Measurements from ENCODE around the gene TPPP. TPM values are rescaled to one million over a fixed set of nuclear protein-coding genes. Genes with fewer than 3 reads are reported as not detected.
"Not testable (repeated sequence)": the region's sequence is repeated elsewhere in the genome, so short reads cannot be mapped to it uniquely, and the experiment has no call there.

Gene TPPP
- total RNA-seq, 8 experiments from 2014 or later = 0.31 to 23.5 (median 7.3) TPM

GRCh38 chr5:680836-681235 lies 12.3 kb downstream of the TPPP start:
- in situ Hi-C loops (cut with MboI; ENCODE audit: low pct_unique_long_range_greater_than_20kb in 2 of 9, low sequenced_read_pairs in 9 of 9, unreplicated experiment in 9 of 9); ATAC-seq (replicated peaks in 6 of 8); H3K4me3 ChIP-seq; H3K27ac ChIP-seq; H3K4me1 ChIP-seq (replicated peaks in 1 of 2): not testable (repeated sequence)
- WGBS, 10 experiments = 70 to 100% (median 82%) methylated on average over 1 to 4 of the region's 13 CpGs; no CpG with 5 or more reads in 6 of the 10 experiments

- in situ Hi-C loops (cut with MboI; ENCODE audit: low pct_unique_long_range_greater_than_20kb in 2 of 9, low sequenced_read_pairs in 9 of 9, unreplicated experiment in 9 of 9); H3K4me3 ChIP-seq; H3K4me1 ChIP-seq (replicated peaks in 1 of 2); H3K27ac ChIP-seq: not testable (repeated sequence)
- peak in 1 of 8 experiments; percentile 25 for ATAC-seq (replicated peaks in 6 of 8)
- WGBS, 10 experiments = no CpG with 5 or more reads among the region's 32 CpGs
These were observed 12.9 kb downstream of the TPPP start for GRCh38 chr5:680118-680795.

GRCh38 chr5:679166-679895 lies 13.8 kb downstream of the TPPP start:
- H3K4me1 ChIP-seq (replicated peaks in 1 of 2); ATAC-seq (replicated peaks in 6 of 8); H3K4me3 ChIP-seq; in situ Hi-C loops (cut with MboI; ENCODE audit: low pct_unique_long_range_greater_than_20kb in 2 of 9, low sequenced_read_pairs in 9 of 9, unreplicated experiment in 9 of 9); H3K27ac ChIP-seq: not testable (repeated sequence)
- no CpG with 5 or more reads among the region's 17 CpGs for WGBS, 10 experiments

GRCh38 chr5:678521-678920 lies 14.6 kb downstream of the TPPP start:
- H3K4me3 ChIP-seq; ATAC-seq (replicated peaks in 6 of 8); in situ Hi-C loops (cut with MboI; ENCODE audit: low pct_unique_long_range_greater_than_20kb in 2 of 9, low sequenced_read_pairs in 9 of 9, unreplicated experiment in 9 of 9); H3K27ac ChIP-seq: not testable (repeated sequence)
- 93% methylated on average over 3 of the region's 16 CpGs; no CpG with 5 or more reads in 9 of the 10 experiments for WGBS, 10 experiments
- H3K4me1 ChIP-seq (replicated peaks in 1 of 2) = peaks cover 0 to 16% of the 10 kb centered on the region in 2 donors

GRCh38 chr5:677131-678101 lies 15.7 kb downstream of the TPPP start:
- no peak overlapping the region for H3K27ac ChIP-seq
- in situ Hi-C loops (cut with MboI; ENCODE audit: low pct_unique_long_range_greater_than_20kb in 2 of 9, low sequenced_read_pairs in 9 of 9, unreplicated experiment in 9 of 9) = no loop called here
- WGBS, 10 experiments = 100% methylated on average over 2 of the region's 44 CpGs; no CpG with 5 or more reads in 9 of the 10 experiments
- no peak overlapping the region for H3K4me3 ChIP-seq
- peaks cover 11 to 24% of the 10 kb centered on the region in 2 donors for H3K4me1 ChIP-seq (replicated peaks in 1 of 2)
- ATAC-seq (replicated peaks in 6 of 8) = no peak

GRCh38 chr5:676699-677076 lies 16.5 kb downstream of the TPPP start:
- no peak overlapping the region for H3K4me3 ChIP-seq
- peaks cover 16 to 32% of the 10 kb centered on the region in 2 donors for H3K4me1 ChIP-seq (replicated peaks in 1 of 2)
- H3K27ac ChIP-seq = no peak overlapping the region
- in situ Hi-C loops (cut with MboI; ENCODE audit: low pct_unique_long_range_greater_than_20kb in 2 of 9, low sequenced_read_pairs in 9 of 9, unreplicated experiment in 9 of 9) = no loop called here
- 84 to 94% (median 92%) methylated on average over 13 to 36 of the region's 48 CpGs; no CpG with 5 or more reads in 6 of the 10 experiments for WGBS, 10 experiments
- no peak for ATAC-seq (replicated peaks in 6 of 8)

- peaks cover 16 to 32% of the 10 kb centered on the region in 2 donors for H3K4me1 ChIP-seq (replicated peaks in 1 of 2)
- H3K27ac ChIP-seq = no peak overlapping the region
- in situ Hi-C loops (cut with MboI; ENCODE audit: low pct_unique_long_range_greater_than_20kb in 2 of 9, low sequenced_read_pairs in 9 of 9, unreplicated experiment in 9 of 9) = no loop called here
These were observed 17.1 kb downstream of the TPPP start for GRCh38 chr5:675871-676698.

GRCh38 chr5:675111-675870 lies 17.9 kb downstream of the TPPP start:
- 90% methylated on average over 2 of the region's 20 CpGs; no CpG with 5 or more reads in 9 of the 10 experiments for WGBS, 10 experiments
- Histone ChIP-seq H3K27ac (no peak overlapping the region), H3K4me3 (no peak overlapping the region), H3K4me1 (replicated peaks in 1 of 2) (peaks cover 16 to 32% of the 10 kb centered on the region in 2 donors)
- in situ Hi-C loops (cut with MboI; ENCODE audit: low pct_unique_long_range_greater_than_20kb in 2 of 9, low sequenced_read_pairs in 9 of 9, unreplicated experiment in 9 of 9) = no loop called here
- no peak for ATAC-seq (replicated peaks in 6 of 8)

More at GRCh38 chr5:675871-676698, 17.1 kb downstream of the TPPP start:
- no peak for ATAC-seq (replicated peaks in 6 of 8)
- 20 to 100% (median 73%) methylated on average over 1 to 10 of the region's 36 CpGs; no CpG with 5 or more reads in 3 of the 10 experiments for WGBS, 10 experiments
- no peak overlapping the region for H3K4me3 ChIP-seq

GRCh38 chr5:674630-675011 lies 18.5 kb downstream of the TPPP start:
- ATAC-seq (replicated peaks in 6 of 8) = peak in 2 of 8 experiments; percentile 5 to 31
- WGBS, 10 experiments = no CpG with 5 or more reads among the region's 7 CpGs
- no peak overlapping the region for H3K27ac ChIP-seq
- in situ Hi-C loops (cut with MboI; ENCODE audit: low pct_unique_long_range_greater_than_20kb in 2 of 9, low sequenced_read_pairs in 9 of 9, unreplicated experiment in 9 of 9) = loop anchor here in 2 of 9 experiments (25.0 kb wide), 1 partner anchor 213 kb away; the partner anchor contains the start of genes BRD9 (in 2 of the 2) and TRIP13 (in 2 of the 2)
- peaks cover 16 to 32% of the 10 kb centered on the region in 2 donors for H3K4me1 ChIP-seq (replicated peaks in 1 of 2)
- no peak overlapping the region for H3K4me3 ChIP-seq

GRCh38 chr5:673831-674629 lies 19.1 kb downstream of the TPPP start:
- peaks cover 16 to 32% of the 10 kb centered on the region in 2 donors for H3K4me1 ChIP-seq (replicated peaks in 1 of 2)
- WGBS, 10 experiments = 66 to 100% (median 89%) methylated on average over 3 to 7 of the region's 27 CpGs; no CpG with 5 or more reads in 6 of the 10 experiments
- peak in 2 of 8 experiments; percentile 1 to 5 for ATAC-seq (replicated peaks in 6 of 8)

More at GRCh38 chr5:673831-674629, 19.1 kb downstream of the TPPP start:
- Histone ChIP-seq H3K27ac (no peak overlapping the region), H3K4me3 (no peak overlapping the region)
- in situ Hi-C loops (cut with MboI; ENCODE audit: low pct_unique_long_range_greater_than_20kb in 2 of 9, low sequenced_read_pairs in 9 of 9, unreplicated experiment in 9 of 9) = loop anchor here in 2 of 9 experiments (25.0 kb wide), 1 partner anchor 213 kb away; the partner anchor contains the start of genes BRD9 (in 2 of the 2) and TRIP13 (in 2 of the 2)
